GM19193 (cell line): ENCODE data around the gene WWC2.

Source experiments
- POLR2A ChIP-seq: IDR thresholded peaks from 4 replicates; pipeline ENCODE4 v1.6.1; 2011; ENCODE audit not compliant: insufficient read depth, insufficient read length; ENCODE audit errors: extremely low read depth

WWC2 gene

DNA sequence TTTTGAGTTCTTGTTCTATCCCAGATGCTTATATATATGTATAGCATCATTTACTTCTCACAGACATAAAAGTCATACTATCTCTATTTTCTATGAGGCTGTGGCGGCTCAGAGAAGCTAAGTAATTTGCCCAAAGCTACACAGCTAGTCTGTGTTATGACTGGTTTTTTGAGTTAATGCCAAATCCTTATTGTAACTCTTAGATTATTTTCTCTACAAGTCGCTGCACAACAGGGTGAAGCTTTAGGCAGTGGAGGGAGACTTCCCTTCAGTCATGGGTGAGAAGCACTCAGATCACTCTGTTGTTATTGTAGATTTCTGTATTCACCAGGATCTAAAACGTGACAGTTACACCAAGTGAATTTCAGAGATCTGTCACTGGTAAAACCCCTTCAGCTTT, 48.1 kb downstream of the WWC2 start:
- no peak for TF ChIP-seq POLR2A

DNA sequence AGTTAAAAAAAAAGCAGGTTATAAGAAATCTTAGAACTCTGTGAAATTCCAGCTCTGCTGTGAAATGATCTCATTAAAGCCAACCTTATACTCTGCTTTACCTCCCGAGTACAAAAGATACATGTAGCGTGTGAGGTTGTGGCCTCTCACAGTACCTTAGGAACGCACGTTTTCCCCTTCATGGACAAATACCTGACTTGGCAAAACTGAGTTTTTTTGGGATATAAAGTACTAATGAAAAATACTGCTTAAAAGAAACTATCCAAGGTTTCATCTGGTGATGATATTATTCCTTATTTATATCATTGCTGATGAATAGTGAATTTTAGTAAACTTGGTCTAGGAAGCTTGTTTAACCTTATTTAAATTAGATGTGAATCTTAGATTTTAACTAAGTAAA, 48.9 kb downstream of the WWC2 start:
- no peak for TF ChIP-seq POLR2A

GRCh38 chr4:183149616-183150539, 50.8 kb downstream of the WWC2 start:
- TF ChIP-seq POLR2A, result no peak

DNA sequence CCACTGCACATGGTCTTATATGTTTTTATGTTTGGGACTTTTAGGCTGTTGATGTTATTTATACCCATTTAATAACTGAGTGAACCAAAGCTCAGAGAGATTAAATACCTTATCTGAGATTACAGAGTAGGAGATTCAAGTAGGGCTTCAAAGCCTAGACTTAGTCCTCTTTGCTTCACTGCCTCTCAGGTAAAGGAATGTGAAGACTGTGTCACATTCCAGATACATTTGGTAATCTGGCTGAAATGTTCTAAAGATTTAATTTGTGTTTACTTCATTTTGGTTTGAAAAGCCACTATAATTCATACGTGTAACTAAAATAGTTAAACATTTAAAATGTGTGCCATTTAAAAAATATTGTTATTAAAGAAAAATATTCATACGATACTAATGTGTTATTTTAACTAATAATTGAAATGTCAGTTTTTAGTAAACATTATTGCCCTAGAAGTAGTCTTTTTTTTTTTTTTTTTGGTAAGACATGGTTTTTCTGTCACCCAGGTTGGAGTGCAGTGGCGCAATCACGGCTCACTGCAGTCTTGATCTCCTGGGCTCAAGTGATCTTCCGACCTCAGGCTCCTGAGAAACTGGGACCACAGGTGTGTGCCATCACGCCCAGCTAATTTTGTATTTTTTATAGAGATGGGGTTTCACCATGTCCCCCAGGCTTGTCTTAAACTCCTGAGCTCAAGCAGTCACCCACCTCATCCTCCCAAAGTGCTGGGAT, 54.3 kb downstream of the WWC2 start:
- no peak for TF ChIP-seq POLR2A

DNA sequence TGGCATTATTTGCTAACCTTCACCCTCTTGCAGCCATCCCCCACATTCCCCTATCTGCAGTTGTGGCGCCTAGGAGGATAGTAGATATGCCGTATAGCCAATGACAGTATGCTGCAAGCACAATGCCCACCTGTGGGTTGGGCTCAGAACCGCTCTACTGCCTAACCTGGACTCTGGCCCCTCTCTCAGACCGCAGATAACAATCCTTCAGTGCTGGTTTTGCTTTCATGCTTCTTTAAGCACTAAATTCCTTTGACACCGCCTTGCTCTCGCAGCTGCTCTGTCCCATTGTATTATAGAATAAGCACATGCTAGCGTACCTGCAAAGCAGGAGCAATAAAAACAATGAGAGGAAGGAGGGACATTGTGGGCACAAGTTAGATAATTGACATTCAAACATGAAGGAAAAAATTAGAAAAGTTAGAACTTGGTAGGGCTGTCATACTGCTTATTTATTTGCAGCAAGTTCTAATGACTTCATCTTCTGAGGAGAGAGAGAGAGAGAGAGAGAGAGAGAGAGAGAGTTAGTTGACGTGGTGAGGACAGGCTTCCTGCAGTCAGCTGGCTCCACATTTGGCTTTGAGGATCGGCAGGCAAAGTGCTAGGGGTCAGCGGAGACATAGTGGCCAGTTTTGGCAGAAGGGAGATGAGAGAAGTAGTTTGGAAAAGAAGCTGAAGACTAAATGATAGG, 55.8 kb downstream of the WWC2 start:
- TF ChIP-seq POLR2A, result no peak

DNA sequence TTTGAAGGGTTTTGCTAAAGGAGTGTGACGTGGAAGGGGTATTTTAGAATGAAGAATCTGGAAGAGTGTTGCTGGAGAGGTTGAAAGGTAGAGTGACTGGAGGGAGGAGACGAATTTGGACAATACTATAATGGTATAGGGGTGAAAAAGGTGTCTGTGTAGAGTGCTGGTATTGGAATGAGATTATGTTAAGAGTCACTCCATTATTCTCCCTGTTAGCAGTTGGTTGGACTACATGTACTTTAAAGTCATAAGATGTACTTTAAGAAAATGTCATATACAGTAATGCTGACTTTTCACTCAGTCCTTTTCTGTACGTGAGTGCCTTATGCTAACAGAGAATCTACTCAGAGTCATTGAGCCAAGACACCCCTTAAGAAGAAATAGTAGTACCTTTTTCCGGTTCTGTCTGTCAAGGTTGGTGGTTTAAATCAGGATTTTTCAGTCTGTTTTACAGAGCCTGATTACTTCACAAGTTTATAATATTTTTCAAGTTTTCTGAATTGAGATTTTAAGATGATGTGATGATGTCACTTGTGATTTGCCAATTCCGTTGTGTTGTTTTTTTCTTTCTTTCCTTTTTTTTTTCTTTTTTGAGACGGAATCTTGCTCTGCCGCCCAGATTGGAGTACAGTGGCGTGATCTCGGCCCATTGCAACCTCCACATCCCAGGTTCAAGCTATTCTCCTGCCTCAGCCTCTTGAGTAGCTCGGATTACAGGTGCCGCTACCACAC, 56.6 kb downstream of the WWC2 start:
- no peak for TF ChIP-seq POLR2A

DNA sequence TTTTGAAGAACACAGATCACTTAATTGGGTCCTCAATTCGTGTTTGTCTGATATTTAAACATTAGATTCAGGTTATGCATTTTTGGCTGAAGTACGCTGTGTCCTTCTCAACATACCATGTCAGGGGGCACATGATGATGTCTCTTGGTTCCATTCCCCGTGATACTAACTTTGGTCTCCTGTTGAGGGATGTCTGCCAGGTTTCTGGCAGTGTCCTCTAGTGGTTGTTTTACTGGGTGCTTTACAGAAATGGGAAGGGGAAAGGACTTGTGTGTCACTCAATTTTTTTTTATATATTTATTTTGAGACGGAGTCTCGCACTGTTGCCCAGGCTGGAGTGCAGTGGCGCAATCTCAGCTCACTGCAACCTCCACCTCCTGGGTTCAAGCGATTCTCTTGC, 58.2 kb downstream of the WWC2 start:
- TF ChIP-seq POLR2A, result no peak

DNA sequence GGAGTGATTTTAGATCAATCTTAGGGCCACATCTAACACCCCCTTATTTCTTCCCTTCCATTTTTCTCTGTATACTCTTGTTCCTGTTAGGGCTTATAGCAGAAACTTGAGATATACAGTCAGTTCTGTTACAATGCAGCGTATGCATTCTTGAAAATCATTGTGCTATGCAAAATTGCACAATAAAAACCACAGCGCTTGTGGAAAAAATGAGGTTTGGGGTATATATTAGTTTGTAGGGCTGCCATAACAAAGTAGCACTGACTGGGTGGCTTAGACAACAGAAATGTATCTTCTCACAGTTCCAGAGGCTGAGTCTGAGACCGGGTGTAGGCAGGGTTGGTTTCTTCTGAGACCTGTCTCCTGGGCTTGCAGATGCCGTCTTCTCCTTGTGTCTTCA, 59.0 kb downstream of the WWC2 start:
- no peak for TF ChIP-seq POLR2A

DNA sequence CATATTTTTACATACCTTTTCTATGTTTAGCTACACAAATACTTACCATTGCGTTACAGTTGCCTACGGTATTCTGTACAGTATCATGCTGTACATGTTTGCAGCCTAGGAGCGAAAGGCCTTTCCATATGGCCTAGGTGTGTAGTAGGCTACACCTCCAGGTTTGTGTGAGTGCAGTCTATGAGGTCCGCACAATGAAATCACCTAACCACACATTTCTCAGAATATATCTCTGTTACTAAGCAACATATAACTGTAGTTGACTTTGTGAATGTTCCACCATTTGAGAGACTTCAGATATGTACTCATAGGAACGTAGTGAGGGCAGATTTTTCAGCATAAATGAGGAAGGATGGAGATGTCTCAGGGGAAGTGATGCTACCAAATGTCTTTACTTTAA, 62.6 kb downstream of the WWC2 start:
- no peak for TF ChIP-seq POLR2A

- TF ChIP-seq POLR2A, result no peak
Observed at GRCh38 chr4:183163135-183163534, 64.1 kb downstream of the WWC2 start.

DNA sequence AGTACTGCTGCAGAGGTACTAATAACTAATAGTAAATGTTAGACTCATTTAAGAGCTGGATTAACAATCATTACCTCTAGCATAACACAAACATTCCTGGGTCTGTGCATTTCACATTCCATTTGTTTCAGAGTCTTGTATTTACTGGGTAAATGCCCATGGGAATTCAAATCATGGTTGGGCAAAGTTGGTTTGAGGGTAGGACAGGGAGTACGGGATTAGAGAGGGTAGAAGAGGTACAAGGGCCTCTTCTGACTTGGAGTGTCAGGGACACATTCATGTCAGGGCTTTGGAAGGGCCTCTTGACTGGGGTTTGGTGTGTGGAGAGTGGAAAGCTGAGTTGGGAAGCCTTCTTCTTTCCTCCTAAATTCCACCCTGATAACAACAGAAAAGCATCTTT, 65.9 kb downstream of the WWC2 start:
- no peak for TF ChIP-seq POLR2A

- TF ChIP-seq POLR2A, result no peak
Observed at GRCh38 chr4:183165376-183165775, 66.3 kb downstream of the WWC2 start.

GRCh38 chr4:183170894-183171293, 71.8 kb downstream of the WWC2 start:
- no peak for TF ChIP-seq POLR2A

- no peak for TF ChIP-seq POLR2A
Observed at GRCh38 chr4:183171484-183172267, 72.6 kb downstream of the WWC2 start.

- TF ChIP-seq POLR2A, result no peak
Observed at GRCh38 chr4:183172881-183173280, 73.8 kb downstream of the WWC2 start.
